ENCODE data around the gene PRRT2. TPM values are rescaled to one million over a fixed set of nuclear protein-coding genes. Genes with fewer than 3 reads are reported as not detected.

PRRT2 gene
- total RNA-seq, 2 donors from 2014 or later = 2.0 to 3.4 TPM

DNA sequence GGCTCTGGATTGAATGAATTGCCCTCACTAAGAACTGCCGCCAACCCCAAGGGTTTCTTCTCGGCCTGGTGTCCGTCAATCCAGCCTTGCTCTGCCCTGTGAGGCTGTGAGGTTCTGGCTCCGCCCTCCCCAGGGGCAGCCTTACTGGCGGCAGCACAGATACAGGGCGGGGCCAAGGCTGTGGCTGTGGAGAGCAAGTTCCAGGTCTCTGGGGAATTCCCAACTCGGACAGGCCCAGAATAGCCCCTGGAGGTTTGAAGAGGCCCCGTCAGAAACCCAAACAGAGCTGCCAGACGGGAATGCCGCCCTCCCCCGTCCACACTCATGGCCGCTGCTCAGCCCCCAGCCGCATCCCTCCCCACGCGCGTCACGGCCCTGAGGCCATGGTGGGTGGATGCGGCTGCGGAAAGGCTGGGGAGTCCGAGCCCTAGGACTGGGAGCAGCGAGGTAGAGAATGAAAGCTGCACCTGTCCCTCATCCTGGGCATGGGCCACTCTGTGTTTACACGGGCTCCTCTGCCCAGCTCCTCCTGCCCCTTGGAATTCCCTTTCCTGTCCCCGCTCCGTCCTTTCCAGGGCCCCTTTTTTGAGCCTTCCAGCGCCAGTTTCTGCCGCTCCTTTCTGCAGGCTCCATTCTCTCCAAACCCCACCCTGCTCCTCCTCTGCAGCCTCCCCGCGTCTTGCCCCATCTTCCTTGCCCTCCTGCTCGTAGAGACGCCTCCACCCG, 660 bp upstream of the PRRT2 start:
- H3K4me3 Mint-ChIP-seq = peak overlapping the region; percentile 93
- peaks cover 53% of the 10 kb centered on the region for H3K4me1 Mint-ChIP-seq
- H3K27me3 Mint-ChIP-seq = no peaks in the 10 kb centered on the region
- H3K36me3 Mint-ChIP-seq (ENCODE audit: low read depth) = peaks cover 4% of the 10 kb centered on the region
- peak overlapping the region; percentile 82 for H3K27ac Mint-ChIP-seq
- ATAC-seq = peak; percentile 30
- peak in 2 of 3 donors; percentile 57 to 60 for DNase-seq
- H3K9me3 ChIP-seq (ENCODE audit: control insufficient read depth, low read length, poor library complexity, severe bottlenecking) = no peaks in the 10 kb centered on the region

DNA sequence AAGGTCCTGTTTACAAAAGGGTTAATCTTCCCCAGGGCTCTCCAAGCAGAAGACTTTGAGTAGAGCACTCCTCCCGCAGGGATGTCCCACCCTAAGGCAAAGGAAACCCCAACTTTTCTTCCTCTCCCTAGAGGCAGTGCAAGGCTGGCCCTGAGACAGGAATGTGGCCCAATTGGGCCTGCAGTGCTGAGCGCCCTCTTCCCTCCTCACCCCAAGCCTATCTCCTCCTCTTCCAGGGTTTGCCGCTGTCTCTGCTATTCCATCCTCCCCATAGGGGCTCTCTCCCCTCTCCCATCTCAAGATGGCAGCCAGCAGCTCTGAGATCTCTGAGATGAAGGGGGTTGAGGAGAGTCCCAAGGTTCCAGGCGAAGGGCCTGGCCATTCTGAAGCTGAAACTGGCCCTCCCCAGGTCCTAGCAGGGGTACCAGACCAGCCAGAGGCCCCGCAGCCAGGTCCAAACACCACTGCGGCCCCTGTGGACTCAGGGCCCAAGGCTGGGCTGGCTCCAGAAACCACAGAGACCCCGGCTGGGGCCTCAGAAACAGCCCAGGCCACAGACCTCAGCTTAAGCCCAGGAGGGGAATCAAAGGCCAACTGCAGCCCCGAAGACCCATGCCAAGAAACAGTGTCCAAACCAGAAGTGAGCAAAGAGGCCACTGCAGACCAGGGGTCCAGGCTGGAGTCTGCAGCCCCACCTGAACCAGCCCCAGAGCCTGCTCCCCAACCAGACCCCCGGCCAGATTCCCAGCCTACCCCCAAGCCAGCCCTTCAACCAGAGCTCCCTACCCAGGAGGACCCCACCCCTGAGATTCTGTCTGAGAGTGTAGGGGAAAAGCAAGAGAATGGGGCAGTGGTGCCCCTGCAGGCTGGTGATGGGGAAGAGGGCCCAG, 1.0 kb downstream of the PRRT2 start:
- no peaks in the 10 kb centered on the region for H3K27me3 Mint-ChIP-seq
- peaks cover 4% of the 10 kb centered on the region for H3K36me3 Mint-ChIP-seq (ENCODE audit: low read depth)
- H3K9me3 ChIP-seq (ENCODE audit: control insufficient read depth, low read length, poor library complexity, severe bottlenecking) = no peaks in the 10 kb centered on the region
- H3K27ac Mint-ChIP-seq = peak overlapping the region; percentile 49
- no peak for ATAC-seq
- H3K4me3 Mint-ChIP-seq = peak overlapping the region; percentile 93
- H3K4me1 Mint-ChIP-seq = peaks cover 52% of the 10 kb centered on the region
- DNase-seq = no peak

DNA sequence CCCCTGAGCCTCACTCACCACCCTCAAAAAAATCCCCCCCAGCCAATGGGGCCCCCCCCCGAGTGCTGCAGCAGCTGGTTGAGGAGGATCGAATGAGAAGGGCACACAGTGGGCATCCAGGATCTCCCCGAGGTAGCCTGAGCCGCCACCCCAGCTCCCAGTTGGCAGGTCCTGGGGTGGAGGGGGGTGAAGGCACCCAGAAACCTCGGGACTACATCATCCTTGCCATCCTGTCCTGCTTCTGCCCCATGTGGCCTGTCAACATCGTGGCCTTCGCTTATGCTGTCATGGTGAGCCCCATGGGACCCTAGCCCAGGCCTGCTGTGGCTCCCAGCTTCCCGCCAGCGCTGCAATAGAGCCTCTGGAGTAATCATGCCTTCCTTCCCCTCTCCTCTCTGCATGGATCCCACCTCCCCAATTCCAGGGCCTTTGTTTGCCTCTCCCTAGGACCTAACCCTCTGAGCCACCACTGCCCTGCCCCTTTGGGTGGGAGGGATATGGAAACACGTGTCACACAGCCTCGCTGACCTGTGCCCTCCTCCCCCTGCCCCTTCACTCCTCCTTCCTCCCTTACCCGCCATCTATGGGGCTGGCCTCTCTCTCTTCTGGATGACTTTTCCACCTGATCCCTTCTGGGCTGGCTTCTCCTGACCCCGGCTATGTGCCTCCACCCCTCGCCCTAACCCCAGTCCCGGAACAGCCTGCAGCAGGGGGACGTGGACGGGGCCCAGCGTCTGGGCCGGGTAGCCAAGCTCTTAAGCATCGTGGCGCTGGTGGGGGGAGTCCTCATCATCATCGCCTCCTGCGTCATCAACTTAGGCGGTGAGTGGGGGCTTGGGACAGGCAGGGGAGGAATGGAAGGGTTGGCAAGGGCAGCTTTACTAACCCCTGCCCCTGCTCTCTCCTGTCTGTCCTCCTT, 1.9 kb downstream of the PRRT2 start:
- no peaks in the 10 kb centered on the region for H3K9me3 ChIP-seq (ENCODE audit: control insufficient read depth, low read length, poor library complexity, severe bottlenecking)
- peak overlapping the region; percentile 96 for H3K27ac Mint-ChIP-seq
- DNase-seq (no peak), ATAC-seq (no peak)
- H3K4me1 Mint-ChIP-seq = peaks cover 49% of the 10 kb centered on the region
- no peaks in the 10 kb centered on the region for H3K27me3 Mint-ChIP-seq
- peaks cover 2% of the 10 kb centered on the region for H3K36me3 Mint-ChIP-seq (ENCODE audit: low read depth)
- peak overlapping the region; percentile 98 for H3K4me3 Mint-ChIP-seq

DNA sequence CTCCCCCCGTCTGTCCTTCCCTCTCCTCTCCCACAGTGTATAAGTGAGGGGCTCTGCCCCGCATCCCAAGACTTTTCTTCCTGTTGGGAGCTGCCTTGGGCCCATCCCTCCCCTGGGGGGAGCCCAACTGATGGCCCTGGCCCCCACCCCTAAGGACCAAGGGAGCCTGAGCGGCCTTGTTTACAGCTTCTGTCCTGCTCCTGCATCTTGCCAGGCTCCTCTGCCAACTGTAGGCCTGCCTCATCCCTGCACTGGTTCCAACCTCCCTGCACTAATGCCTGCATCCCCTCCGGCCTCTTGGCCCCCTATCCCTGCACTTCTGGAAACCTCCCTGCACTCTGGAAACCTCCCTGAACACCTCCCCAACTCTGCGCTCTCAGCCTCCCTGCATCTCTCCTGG, 2.6 kb downstream of the PRRT2 start:
- no peak for DNase-seq
- Mint-ChIP-seq H3K36me3 (ENCODE audit: low read depth) (peaks cover 4% of the 10 kb centered on the region), H3K27me3 (no peaks in the 10 kb centered on the region), H3K4me3 (peak overlapping the region; percentile 98), H3K4me1 (peaks cover 53% of the 10 kb centered on the region), H3K27ac (peak overlapping the region; percentile 96)
- no peak for ATAC-seq
- H3K9me3 ChIP-seq (ENCODE audit: control insufficient read depth, low read length, poor library complexity, severe bottlenecking) = no peaks in the 10 kb centered on the region

DNA sequence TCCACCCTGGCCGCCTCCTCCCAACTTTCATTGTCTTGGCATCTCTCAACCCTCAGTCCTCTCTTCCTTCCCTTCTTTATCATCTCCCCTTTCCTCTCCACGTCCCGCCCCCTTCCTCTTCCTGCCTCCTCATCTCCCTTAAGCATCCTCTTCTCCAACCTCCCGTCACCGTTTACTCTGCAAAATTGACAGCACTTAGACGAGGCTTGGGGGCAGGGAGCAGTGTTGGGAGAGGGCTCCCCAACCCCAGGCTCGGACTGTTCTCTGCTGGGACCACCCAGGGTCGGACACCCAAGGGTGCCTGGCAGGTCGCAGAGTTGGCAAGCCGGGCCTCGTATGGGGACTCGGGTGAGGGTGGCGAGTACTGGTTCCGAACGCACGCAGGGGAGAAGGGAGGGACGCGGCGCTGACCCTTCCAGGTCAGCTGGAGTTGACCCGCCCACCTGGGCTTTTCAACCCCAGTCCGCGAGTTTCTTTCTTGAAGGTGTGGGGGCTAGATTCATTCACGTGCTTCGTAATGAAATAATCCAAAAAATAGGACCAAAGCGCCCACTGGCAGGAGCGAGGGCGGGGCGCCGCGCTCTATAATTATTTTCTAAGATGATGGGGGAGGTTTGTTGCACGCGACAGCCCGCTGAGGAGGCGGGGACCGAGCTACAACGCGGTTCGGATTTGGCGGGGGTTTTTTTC, 3.2 kb downstream of the PRRT2 start:
- Mint-ChIP-seq H3K36me3 (ENCODE audit: low read depth) (peaks cover 4% of the 10 kb centered on the region), H3K27me3 (no peaks in the 10 kb centered on the region), H3K4me1 (peaks cover 55% of the 10 kb centered on the region), H3K27ac (peak overlapping the region; percentile 96), H3K4me3 (peak overlapping the region; percentile 98)
- peak; percentile 29 for ATAC-seq
- H3K9me3 ChIP-seq (ENCODE audit: control insufficient read depth, low read length, poor library complexity, severe bottlenecking) = no peaks in the 10 kb centered on the region
- peak in 1 of 3 donors; percentile 57 for DNase-seq

DNA sequence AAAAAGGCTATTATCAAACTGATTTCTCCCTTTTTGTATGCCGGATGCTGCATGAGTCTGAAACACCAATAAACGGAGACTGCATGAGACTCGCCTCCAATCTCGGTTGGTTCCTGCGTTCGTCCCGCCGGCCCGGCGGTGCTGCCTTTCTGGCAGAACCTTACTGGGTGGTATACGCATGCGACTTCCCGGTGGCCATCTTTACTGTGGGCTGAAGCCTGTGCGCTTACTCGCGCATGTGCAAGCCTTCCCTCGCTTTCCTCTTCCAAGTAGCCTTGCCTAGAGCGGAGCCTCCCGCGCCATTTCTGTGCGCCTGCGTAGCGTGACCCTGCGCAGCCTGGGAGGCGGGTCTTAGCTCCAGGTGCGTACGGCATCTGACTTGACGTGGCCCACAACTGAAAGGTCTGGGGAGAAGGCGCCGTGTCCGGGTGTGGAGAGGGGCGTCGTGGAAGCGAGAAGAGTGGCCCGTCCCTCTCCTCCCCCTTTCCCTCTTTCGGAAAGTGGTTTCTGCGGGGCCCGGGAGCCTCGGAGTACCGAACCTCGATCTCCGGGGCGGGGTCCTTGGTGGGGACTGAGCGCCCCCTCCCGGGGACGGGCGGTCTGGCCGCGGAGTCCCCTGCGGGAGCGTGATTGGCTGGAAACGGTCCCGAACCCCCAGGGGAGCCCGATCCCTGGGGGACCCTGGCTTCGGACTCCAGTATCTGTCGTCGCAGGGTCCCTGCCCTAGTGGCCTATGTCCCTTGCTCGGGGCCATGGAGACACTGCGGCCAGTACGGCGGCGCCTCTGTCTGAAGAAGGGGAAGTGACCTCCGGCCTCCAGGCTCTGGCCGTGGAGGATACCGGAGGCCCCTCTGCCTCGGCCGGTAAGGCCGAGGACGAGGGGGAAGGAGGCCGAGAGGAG, 4.0 kb downstream of the PRRT2 start, which contains the start of gene PAGR1:
Gene PAGR1 (plus strand): TSS at position 360 of the 901 bp plus-strand sequence. CDS start 374 bp downstream, at position 734.
- H3K36me3 Mint-ChIP-seq (ENCODE audit: low read depth) = peaks cover 4% of the 10 kb centered on the region
- ATAC-seq = peak; percentile 79
- H3K4me1 Mint-ChIP-seq = peaks cover 54% of the 10 kb centered on the region
- H3K4me3 Mint-ChIP-seq = peak within 1 kb of the TSS; percentile 98
- peak within 1 kb of the TSS; percentile 96 for H3K27ac Mint-ChIP-seq
- peak; percentile 93 to 99 (median 98) for DNase-seq
- no peaks in the 10 kb centered on the region for H3K9me3 ChIP-seq (ENCODE audit: control insufficient read depth, low read length, poor library complexity, severe bottlenecking)
- no peaks in the 10 kb centered on the region for H3K27me3 Mint-ChIP-seq

DNA sequence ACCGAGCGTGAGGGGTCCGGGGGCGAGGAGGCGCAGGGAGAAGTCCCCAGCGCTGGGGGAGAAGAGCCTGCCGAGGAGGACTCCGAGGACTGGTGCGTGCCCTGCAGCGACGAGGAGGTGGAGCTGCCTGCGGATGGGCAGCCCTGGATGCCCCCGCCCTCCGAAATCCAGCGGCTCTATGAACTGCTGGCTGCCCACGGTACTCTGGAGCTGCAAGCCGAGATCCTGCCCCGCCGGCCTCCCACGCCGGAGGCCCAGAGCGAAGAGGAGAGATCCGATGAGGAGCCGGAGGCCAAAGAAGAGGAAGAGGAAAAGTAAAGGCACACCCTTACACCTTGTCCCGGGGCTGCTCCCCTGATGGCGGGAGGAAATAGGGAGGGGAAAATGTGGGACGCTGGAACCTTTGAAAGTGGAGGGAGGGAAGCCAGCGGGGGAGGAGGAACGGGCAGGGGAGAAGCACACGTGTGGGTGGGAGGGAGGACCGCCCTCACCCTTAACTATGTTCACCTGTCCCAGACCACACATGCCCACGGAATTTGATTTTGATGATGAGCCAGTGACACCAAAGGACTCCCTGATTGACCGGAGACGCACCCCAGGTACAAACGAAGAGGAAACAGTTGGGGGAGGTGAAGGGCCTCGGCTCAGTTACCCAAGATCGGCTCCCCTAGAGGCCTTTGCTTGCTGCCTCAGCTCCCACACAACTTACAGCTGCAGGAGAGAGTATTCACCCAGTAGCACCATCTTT, 4.9 kb downstream of the PRRT2 start:
- peak overlapping the region; percentile 96 for H3K27ac Mint-ChIP-seq
- peaks cover 52% of the 10 kb centered on the region for H3K4me1 Mint-ChIP-seq
- peaks cover 4% of the 10 kb centered on the region for H3K36me3 Mint-ChIP-seq (ENCODE audit: low read depth)
- DNase-seq = peak in 1 of 3 donors; percentile 37
- no peak for ATAC-seq
- H3K9me3 ChIP-seq (ENCODE audit: control insufficient read depth, low read length, poor library complexity, severe bottlenecking) = no peaks in the 10 kb centered on the region
- H3K4me3 Mint-ChIP-seq = peak overlapping the region; percentile 98
- H3K27me3 Mint-ChIP-seq = no peaks in the 10 kb centered on the region

DNA sequence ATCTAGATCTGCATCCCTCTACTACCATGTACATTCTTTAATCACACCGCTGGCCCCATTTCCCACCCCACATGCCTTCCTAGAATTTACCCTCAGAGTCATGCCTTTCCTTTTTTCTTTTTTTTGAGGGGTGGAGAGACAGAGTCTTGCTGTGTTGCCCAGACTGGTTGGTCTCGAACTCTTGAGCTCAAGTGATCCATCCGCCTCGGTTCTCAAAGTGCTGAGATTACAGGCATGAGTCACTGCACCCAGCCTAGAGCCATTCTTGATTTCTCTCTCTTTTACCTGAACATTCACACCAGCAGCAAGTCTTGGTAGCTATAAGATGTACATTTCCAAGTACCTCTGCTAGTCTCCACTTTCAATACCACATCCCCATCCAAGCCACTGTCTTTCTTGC, 6.1 kb downstream of the PRRT2 start:
- no peak for DNase-seq
- ATAC-seq = no peak
- peak overlapping the region; percentile 96 for H3K27ac Mint-ChIP-seq
- H3K4me1 Mint-ChIP-seq = peaks cover 57% of the 10 kb centered on the region
- H3K4me3 Mint-ChIP-seq = peak overlapping the region; percentile 96
- H3K36me3 Mint-ChIP-seq (ENCODE audit: low read depth) = peaks cover 4% of the 10 kb centered on the region
- H3K27me3 Mint-ChIP-seq = no peaks in the 10 kb centered on the region
- no peaks in the 10 kb centered on the region for H3K9me3 ChIP-seq (ENCODE audit: control insufficient read depth, low read length, poor library complexity, severe bottlenecking)

DNA sequence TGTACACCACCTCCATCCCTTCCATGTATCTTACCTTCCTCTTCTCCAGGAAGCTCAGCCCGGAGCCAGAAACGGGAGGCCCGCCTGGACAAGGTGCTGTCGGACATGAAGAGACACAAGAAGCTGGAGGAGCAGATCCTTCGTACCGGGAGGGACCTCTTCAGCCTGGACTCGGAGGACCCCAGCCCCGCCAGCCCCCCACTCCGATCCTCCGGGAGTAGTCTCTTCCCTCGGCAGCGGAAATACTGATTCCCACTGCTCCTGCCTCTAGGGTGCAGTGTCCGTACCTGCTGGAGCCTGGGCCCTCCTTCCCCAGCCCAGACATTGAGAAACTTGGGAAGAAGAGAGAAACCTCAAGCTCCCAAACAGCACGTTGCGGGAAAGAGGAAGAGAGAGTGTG, 7.5 kb downstream of the PRRT2 start:
- Mint-ChIP-seq H3K4me1 (peaks cover 50% of the 10 kb centered on the region), H3K4me3 (peak overlapping the region; percentile 96), H3K36me3 (ENCODE audit: low read depth) (peaks cover 4% of the 10 kb centered on the region), H3K27ac (peak overlapping the region; percentile 93), H3K27me3 (no peaks in the 10 kb centered on the region)
- ATAC-seq = no peak
- no peak for DNase-seq
- H3K9me3 ChIP-seq (ENCODE audit: control insufficient read depth, low read length, poor library complexity, severe bottlenecking) = no peaks in the 10 kb centered on the region

DNA sequence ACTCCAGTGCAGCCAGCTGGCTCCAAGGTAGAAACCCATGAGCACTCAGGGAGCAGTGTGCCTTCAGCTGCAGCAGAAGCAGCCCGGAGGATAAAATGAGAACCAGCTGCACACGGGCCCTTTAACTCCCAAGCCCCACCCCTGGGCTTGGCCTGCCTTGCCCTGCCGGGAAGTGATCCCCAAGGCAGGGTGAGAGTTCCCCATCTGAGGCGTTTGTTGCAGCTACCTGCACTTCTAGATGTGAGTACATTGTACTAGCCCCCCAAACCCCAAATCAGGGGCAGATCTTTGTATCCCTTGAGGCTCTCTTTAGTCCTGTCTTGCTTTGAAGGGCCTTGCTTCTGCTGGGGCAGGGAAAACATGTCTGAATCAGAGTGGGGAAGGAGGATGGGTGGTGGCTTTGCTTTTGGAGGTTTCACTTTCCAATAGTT, 8.3 kb downstream of the PRRT2 start, which contains the start of gene MVP:
Gene MVP (plus strand): TSS at position 192 of the 431 bp plus-strand sequence. CDS start 10,088 bp downstream, outside the sequence.
- H3K27me3 Mint-ChIP-seq = no peaks in the 10 kb centered on the region
- H3K27ac Mint-ChIP-seq = peak within 1 kb of the TSS; percentile 93
- DNase-seq (peak in 1 of 3 donors; percentile 33), ATAC-seq (no peak)
- H3K4me1 Mint-ChIP-seq = peaks cover 48% of the 10 kb centered on the region
- no peaks in the 10 kb centered on the region for H3K9me3 ChIP-seq (ENCODE audit: control insufficient read depth, low read length, poor library complexity, severe bottlenecking)
- H3K4me3 Mint-ChIP-seq = peak within 1 kb of the TSS; percentile 96
- peaks cover 4% of the 10 kb centered on the region for H3K36me3 Mint-ChIP-seq (ENCODE audit: low read depth)

Measured in T-helper 17 cell (primary cell).